Activated CD8-positive, alpha-beta memory T cell treated with anti-CD3 and anti-CD28 coated beads for 1 hour (primary cell): ENCODE measurements around the gene RAB1B.

Source experiments
- DNase-seq, 2 donors: peaks; one replicate each; pipeline ENCODE4 v3.0.0-alpha.2; 2020; ENCODE audit warnings: low read depth in 1 of 2; ENCODE audit errors: extremely low read depth in 1 of 2

Gene RAB1B

GRCh38 chr11:66282468-66283455, 14.3 kb downstream of the RAB1B start:
- DNase-seq, result peak; percentile 99 to 100

GRCh38 chr11:66283461-66284105, 15.1 kb downstream of the RAB1B start:
- no peak for DNase-seq

GRCh38 chr11:66284526-66285078, 16.2 kb downstream of the RAB1B start:
- DNase-seq, result no peak

GRCh38 chr11:66285250-66285947, 17.0 kb downstream of the RAB1B start:
- DNase-seq, result no peak

GRCh38 chr11:66286699-66287098, 18.3 kb downstream of the RAB1B start:
- DNase-seq, result no peak

GRCh38 chr11:66287211-66287888, 18.9 kb downstream of the RAB1B start:
- DNase-seq, result no peak

GRCh38 chr11:66287889-66288670, 19.6 kb downstream of the RAB1B start:
- DNase-seq, result no peak

GRCh38 chr11:66288671-66289547, 20.5 kb downstream of the RAB1B start, which contains the start of gene YIF1A:
Gene YIF1A, minus strand, starts transcription at chr11:66289143. Its CDS starts 158 bp downstream, at chr11:66288985.
- DNase-seq, result peak; percentile 95 to 97

DNA sequence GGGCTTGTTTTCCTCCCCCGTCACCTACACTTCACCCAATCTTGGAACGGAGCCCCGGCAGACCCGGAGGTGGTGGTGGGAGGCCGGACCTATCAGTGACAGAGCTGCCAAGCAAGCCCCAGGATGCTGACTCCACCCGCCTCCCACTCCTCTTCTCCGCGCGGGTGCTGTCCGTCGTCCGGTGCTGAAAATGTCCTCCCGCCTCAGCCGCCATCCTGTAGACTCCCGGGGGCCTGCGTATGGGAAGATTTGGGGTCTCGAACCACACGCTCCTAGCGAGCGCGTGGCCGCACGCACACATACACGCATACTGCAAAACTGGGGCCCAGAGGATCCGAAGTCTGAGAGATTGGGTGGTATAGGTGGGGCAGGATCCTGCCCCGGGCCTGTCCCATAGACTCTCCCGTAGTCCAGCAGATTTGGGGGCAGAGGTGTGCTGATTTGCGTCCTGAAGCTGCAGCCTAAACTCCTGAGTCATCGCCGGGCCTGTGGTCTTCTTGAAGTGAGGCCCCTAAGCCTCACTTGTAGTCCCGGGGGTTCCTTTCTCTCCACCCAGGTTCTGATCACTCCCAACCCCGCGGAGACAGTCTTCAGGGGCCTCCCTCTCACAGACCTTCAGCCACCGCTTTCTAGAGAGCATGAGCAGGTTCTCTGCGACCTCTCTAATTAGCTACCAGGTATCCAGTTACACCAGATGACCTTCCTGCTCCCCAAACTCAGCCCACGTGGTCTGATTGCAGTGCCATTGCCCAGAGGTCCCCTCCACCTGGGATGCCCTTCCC, 21.3 kb downstream of the RAB1B start:
- peak in 1 of 2 donors; percentile 51 for DNase-seq

GRCh38 chr11:66290330-66290621, 21.8 kb downstream of the RAB1B start:
- no peak for DNase-seq

GRCh38 chr11:66291303-66291705, 22.9 kb downstream of the RAB1B start:
- no peak for DNase-seq

DNA sequence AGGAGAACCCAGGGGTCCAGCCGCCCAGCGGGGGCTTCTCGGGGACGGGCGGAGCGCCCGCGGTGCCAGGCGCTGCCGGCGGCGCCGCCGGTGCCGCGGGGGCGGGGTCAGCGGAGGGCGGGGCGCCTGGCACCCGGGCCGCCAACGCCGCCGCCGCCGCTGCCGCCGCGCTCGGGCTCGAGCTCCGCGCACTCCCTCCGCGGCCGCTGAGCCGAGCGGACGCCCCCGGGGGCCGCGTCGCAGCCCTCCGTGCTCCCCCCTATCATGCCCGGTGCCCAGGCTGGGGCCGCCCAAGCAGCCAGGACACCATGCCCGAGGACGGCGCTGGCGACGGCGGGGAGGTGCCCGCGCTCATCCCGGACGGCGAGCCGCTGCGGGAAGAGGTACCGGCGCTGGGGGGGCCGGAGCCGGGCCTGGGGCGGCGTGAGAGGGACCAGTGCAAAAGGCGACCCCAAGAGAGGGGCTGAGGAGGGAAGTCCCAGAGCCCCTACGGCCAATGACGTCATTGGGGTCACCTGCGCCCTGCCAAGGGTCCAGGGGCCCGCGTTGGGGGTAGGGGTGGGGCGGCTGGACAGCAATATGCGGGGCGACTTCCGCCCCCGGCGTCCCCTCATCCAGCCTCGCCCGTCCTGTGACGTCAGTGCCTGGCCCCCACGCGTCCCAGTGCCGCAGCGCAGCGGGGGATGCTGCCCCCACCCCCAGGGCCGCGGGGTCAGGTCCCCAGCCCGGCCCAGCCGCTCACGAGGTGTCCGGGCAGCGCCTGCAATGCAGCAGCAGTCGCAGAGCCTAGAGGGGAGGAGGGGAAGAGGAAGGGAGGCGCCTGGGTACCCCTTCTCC, 23.5 kb downstream of the RAB1B start, which contains the start of gene TMEM151A:
Gene TMEM151A, plus strand, starts transcription at position 189 of the 837 bp plus-strand sequence. Its CDS starts 120 bp downstream, at position 309.
- DNase-seq, result no peak

GRCh38 chr11:66292543-66293332, 24.3 kb downstream of the RAB1B start:
- no peak for DNase-seq

- no peak for DNase-seq
These were observed 24.9 kb downstream of the RAB1B start for GRCh38 chr11:66293352-66293751.

- no peak for DNase-seq
These were observed 25.6 kb downstream of the RAB1B start for GRCh38 chr11:66293777-66294625.
